Dermis blood vessel endothelial cell (primary cell): ENCODE data around the gene PRR33. TPM values are rescaled to one million over a fixed set of nuclear protein-coding genes. Genes with fewer than 3 reads are reported as not detected.

Experiments used
- DNase-seq: peaks from one replicate; pipeline ENCODE4 v3.0.0; 2010
- total RNA-seq: library from RNA; depleted of rRNA; stranded (reverse); fragments of >200 nt; gene quantifications from 2 replicates; pipeline ENCODE4 v1.2.3, GENCODE V29; 2014

Gene PRR33
- total RNA-seq, 1 donor from 2014 or later: not detected

DNA sequence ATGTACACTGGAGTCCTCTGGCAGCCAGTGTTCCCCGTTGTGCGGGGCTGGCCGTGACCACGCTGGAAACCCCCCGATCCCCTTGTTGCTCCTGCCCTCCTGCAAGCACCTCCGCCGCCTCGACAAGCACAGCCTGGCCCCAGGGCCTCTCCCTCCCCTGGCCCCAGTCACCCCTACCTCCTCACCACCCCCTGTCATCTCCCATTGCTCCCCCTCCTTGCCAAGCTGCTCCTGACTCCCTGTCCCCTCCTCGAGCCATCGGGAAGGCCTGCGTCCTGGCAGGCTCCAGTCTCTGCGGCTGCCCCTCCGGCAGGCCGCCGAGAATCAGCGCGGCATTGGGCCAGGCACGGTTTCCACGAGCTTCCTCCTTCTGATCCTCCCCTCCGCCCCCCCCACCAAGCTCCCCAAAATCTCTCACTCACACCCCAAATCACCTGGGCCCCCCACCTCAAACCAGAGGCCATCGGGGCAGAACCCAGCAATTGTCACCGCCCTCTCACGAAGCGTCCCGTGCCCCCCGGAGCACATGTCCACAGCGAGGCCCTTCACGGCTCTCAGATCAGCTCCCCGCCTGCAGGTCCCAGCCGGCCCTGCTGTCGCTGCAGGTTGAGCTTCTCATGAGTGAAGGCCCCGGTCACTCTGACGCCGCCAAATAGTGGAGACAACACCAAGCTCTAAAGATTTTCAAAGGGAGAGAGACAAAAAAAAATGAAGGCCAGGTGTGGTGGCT, 44.5 kb downstream of the PRR33 start:
- no peak for DNase-seq

DNA sequence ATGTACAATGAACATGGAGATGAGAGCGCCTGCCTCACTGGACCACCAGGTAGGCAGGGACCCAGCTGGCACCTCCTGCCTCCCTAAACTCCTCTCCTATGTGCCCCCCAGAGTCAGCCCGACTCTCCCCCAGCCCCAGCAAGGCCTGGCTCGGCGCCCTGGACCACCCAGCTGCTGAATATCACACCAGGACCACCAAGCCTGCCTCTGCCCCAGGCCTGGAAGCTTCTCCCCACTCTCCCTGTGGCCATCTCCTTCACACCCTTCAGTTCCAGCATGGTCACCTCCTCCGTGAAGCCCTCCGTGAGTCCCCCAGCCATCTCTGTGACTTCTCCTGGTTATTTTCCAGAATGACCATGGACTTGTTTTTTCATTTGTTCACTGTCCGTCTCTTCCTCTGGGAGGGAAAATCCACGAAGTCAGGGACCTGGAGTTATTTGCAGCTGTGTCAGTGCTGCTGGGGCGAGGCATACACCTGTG, 45.2 kb downstream of the PRR33 start:
- DNase-seq: no peak

DNA sequence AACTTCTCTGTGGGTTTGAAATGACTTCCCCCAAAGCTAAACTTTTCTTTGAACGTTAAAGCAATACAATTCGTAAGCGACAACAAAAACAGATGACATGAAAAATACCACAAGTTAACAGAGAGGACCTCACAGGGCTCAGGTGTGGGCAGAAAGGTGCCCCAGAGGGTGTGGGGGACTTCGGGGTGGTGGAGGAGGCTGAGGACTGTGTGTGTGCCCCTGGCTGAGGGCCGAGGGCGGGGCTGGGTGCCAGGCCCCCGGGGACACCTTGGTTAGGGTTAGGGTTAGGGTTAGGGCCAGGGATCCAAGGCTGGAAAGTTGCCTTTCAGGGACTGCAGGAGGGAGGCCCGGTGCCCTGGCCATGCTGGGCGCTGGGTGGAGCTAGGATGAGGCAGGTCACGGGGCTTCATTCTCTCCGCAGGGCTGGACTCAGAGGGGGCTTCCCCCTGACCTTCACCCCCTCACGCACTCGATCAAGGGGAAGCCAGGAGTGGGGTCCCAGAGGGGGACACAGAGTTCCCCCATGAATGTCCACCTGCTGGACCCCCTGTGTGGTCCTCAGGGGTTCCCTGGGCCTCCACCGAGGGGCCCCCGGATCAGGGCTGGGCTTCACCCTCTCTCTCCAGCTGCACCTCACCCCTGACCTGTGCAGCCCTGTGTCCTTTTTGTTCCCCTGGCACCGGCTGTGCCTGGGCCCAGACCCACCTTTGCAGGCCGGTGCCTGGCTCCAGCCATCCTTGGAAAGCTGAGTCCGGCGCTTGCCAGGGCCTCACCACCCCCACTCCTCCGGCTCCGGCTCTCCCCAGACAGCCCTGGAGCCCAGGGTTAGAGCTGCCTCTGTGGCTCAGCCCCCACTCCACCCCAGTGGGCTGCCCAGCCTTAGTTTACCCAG, 45.9 kb downstream of the PRR33 start:
- DNase-seq: no peak

DNA sequence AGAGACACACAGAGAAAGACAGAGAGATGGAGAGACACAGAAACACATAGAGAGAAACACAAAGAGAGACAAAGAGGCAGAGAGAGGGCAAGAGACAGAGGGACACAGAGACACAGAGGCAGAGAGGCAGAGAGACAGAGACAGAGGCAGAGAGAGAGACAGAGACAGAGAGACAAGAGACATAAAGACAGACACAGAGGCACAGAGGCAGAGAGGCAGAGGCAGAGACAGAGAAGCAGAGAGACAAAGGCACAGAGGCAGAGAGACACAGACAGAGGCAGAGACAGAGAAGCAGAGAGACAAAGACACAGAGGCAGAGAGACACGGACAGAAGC, 46.6 kb downstream of the PRR33 start:
- no peak for DNase-seq

DNA sequence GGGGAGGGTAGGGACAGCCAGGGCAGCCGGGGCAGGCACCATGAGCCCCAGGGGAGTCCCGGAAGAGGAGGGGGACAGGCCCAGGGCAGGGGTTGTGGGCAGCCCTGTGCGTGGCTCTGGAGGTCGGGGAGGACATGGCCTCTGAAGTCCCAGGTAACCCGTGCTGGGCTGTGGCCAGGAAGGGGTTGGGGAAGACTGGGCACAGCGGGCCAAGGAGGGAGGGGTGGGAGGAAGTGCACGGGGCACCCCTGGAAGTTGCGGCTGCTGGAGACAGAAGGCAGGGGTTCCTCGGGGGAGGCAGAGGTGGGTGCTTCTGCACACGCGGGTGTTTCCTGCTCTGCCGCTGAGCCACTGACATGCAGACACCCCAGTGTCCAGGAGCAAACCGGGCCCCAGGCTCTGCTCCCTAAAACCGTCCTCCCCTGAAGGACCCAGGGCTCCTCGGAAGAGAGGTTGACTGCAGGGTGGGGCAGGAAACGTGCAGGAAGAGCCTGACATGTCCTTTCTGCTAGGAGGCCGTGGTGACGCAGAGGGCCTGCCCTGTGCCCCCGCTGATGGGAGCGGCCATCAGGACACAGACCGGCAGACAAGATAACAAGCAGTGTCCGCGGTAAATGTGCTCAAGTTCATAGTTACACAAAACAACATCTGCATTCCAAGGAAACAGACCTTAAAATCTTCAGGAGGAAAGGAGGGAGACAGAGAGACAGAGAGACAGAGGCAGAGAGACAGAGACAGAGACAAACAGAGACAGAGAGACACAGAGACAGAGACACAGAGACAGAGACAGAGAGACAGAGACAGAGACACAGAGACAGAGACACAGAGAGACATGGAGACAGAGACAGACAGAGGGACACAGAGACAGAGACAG, 47.2 kb downstream of the PRR33 start:
- DNase-seq: peak; percentile 12

DNA sequence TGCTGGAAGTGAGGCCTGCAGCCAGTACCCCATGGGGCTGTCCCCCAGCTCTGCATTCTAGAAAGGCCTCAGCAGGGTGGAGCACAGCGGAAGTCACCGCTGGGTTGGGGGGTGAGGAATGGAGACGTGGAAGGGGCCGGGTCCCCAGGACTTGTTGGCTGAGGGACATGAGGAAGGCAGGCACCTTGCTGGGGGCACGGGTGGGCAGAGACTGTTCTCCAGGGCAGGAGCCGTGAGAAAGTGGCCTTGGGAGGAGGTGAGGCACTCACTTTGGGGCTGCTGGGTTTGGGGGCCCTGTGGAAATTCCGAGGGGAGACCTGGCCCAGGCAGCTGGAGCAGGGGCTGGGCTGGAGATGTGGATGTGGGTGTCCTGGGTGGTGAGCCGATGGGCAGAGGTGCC, 47.9 kb downstream of the PRR33 start:
- DNase-seq: no peak

DNA sequence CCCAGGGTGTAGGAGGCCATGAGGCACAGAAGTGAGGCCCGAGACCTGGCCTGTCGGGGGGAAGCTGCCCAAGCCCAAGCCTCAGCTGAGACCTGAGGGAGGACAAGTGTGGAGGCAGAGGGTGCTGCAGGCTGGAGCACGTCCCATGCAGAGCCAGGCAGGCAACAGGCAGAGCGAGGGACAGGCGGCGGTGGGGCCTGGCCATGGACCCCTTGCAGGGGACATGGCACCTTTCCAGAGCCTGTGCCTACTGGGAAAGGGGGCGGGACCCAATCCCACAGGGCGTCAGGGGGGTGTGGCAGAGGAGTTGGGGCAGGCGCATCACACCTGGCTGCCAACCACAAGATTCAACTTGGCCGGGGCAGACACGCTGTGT, 48.6 kb downstream of the PRR33 start:
- DNase-seq: no peak

DNA sequence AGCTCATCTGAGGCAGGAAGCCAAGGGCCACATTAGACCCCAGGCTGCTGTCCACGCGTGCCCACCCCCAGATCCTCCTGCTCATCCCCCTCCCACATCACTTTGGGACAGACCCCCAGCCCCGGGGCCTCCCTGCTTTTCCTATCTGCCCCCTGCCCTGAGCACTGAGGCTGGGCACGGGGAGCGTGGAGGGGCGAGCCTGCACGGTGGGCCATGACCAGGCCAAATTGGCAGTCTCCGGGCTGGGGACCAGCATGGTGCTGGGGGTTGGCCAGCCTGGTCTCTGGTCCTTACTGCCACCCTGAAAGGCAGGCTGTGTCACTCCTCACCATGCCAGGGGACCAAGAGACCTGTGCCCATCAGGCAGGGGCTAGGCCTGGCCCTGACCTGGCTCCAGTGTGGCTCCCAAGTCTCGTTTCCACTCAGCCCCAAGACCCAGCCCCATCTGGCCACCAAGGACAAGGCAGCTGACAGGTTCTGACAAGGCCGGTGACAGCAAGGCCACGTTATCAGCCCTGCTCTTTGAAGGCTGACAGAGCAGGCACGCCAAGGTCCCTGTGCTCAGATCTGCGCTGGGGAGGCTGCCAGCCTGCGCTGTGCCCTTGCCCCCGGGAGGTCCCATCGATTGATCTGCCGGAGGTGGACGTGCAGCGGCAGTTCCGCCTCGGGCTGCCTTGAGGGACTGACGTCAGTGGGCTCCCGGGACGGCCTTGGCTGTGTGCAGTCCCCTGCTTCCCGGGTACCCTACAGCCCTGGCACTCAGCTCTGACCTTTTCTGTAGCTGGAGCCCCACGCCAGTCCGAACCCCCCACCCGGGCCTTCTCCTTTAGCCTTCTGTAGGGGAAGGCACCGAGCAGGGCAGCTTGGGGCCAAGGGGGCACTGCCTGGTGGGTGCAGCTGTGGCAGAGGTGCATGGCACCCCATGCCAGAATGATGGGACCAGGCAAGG, 49.3 kb downstream of the PRR33 start:
- DNase-seq: no peak

DNA sequence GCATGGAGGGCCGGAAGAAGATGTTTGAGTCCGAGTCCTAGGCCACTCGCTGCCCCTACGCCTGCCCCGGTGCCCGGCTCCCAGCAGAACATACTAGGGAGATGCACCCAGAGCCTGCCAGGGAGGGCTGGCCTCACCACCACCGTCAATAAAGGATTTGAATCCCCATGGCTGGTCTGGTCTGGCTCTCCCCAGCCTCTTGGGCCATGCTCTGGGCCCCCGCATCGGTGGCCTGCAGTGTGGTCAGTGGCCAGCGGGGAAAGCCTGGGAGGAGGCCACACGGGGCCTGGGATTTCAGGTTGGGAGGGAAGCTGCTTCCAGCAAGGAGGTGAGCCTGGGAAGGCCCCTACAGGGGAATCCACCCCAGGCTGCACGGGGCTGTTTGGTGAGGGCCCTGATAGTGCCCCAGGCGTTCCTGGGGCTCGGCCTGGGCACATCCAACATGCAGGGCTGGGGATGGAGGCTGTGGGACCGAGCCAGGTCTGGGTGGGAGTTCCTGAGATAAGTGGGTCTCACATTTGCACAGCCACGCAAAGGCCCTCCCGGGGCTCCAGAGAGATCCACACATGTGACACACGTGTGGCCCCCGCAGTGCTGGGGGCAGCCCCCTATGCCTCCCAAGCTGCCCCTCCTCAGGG, 50.1 kb downstream of the PRR33 start:
- DNase-seq: no peak

DNA sequence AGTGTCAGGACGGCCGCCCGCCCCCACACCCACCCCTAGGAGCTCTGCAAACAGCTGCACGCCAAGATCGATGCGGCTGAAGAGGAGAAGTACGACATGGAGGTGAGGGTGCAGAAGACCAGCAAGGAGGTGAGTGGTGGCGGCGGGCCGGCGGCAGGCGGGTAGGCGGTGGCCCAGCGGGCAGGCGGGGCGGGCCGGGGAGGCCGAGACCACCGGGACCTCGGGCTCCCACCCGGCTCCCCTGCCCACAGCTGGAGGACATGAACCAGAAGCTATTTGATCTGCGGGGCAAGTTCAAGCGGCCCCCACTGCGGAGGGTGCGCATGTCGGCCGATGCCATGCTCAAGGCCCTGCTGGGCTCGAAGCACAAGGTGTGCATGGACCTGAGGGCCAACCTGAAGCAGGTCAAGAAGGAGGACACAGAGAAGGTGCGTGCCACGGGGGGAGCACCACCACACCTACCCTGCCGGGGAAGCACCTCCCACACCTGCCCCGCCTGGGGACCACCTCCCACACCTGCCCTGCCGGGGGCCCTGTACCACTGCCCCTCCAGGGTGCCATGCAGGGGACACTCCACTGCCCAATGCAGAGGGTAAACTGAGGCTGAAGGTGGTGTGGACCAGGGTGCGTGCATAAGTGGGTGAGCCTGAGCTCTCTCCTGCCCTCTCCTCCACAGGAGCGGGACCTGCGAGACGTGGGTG, 50.8 kb downstream of the PRR33 start:
- DNase-seq: no peak

DNA sequence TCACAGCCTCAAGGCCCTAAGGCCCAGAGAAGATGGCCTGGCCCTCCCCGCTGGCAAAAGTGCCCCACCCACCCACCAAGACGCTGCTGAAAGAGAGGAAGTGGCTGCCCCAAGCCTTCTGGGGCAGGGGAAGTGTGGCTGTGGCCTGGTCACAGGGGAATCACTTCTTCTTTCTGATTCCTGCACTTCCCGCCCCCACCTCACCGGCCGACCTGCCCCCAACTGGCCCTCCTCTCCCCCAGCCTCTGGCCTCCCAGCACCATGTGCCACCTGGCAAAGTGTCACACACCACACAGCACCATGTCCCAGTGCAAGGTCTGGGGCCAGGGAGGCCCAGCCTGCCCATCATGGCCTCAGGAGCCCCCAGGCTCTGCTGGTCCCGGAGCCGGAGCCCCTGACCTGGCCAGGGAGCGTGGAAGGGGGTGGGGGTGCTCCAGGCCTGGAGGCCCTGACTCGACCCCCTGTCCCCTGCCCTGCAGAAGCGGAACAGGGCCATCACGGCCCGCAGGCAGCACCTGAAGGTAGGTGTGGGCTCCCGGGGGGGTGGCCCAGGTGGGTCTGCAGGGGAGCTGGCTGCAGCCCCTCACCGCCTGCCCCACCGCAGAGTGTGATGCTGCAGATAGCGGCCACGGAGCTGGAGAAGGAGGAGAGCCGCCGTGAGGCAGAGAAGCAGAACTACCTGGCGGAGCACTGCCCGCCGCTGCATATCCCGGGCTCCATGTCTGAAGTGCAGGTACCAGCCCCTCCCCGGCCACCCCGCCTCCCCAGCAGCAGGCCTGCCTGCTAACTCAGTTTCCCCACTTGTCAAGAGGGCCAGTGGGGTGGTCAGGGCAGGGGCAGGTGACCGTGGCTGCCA, 51.5 kb downstream of the PRR33 start:
- no peak for DNase-seq

DNA sequence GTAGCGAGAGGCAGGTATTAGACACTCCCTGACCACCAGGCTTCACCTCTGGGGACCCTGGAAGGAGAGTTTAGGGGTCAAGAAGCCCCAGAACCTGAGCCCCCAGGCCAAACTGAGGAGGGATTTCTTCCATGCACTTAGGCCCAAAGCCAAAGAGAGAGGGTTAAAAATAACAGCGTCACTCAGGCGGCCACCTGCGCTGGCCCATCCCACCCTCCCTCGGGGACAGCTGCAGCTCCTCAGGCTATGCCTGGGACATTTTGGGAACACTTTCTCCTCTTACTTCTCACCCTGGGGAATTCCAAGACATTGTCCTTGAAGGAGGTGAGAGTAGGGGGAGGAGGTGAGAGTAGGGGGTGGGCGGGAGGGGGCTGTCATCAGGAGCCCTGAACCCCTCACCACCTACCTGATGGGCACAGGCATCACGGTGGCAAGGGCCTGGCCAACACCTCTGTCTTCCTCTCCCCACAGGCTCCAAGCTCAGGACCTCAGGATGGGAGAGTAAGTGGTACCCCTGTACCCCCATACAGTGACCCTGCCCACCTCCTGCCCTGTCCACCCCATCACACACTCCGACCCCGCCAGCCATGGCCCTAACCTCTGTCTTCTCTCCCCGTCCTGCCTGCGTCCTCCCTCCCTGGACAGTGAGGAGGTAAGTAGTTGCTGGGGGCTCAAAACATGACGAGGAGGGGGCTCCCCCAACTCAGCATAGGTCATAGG, 52.3 kb downstream of the PRR33 start:
- no peak for DNase-seq

DNA sequence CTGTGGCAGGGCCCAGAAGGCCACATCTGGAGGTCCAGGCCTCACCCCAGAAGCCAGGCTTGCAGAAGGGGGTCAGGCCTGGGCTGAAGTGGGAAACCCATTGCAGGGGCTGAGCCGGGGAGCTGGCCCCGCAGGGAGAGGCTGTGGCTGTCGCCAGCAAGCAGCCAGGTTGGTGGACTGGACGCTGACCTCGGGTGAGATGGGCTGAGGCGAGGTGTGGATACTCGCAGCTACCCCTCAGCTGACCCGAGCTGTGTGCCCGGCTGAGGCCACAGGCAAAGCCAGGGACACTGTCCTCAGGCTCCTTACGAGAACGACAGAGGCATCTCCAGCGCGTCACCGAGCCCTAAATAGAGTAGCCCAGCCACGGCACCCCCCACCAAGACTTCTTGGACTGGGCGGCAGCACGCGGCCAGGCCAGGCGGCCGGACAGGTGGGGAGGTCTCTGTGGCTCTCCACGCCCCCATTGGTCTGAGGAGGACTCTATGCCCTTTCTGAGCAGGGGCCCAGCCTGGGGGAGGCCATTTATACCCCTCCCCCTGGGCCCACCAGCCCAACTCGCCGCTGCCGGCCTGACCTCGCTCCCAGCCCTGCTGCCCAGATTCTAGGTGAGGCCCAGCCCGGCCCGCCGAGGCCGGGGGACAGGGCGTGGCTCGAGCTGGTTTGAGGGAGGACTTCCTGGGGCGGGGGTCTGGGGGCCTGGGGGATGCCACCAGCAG, 53.1 kb downstream of the PRR33 start, which contains the start of gene TNNI2:
TSS of gene TNNI2 (plus strand) at position 556 of the 719 bp plus-strand sequence. CDS start 716 bp downstream, outside the sequence.
- no peak for DNase-seq

Other genes starting within 250 kb of the PRR33 start
- 0.28 TPM in 1 of 2 replicates, not detected in the other for gene KRTAP5-6, start 194.7 kb downstream of the PRR33 start, total RNA-seq
- gene IFITM10, start 141.3 kb downstream of the PRR33 start, total RNA-seq: 0.33 and 1.5 TPM in 2 replicates
- 383 and 407 TPM in 2 replicates for gene CTSD, start 128.0 kb downstream of the PRR33 start, total RNA-seq
- gene SYT8, start 56.9 kb downstream of the PRR33 start, total RNA-seq: not detected in 2 replicates
- gene TNNI2, start 52.9 kb downstream of the PRR33 start, total RNA-seq: not detected in 2 replicates
- 0.42 TPM in 1 of 2 replicates, not detected in the other for gene LSP1, start 38.8 kb downstream of the PRR33 start, total RNA-seq
- gene TNNT3, start 27.8 kb upstream of the PRR33 start, total RNA-seq: not detected in 2 replicates
- gene MRPL23, start 55.4 kb upstream of the PRR33 start, total RNA-seq: 74.5 and 128 TPM in 2 replicates
- gene H19, start 105.9 kb upstream of the PRR33 start, total RNA-seq: 9.7 and 66.4 TPM in 2 replicates
- gene IGF2, start 247.5 kb upstream of the PRR33 start, total RNA-seq: 3.5 and 11.2 TPM in 2 replicates